ENCODE measurements around the gene SUSD4. TPM values are rescaled to one million over a fixed set of nuclear protein-coding genes. Genes with fewer than 3 reads are reported as not detected.

The SUSD4 gene
- total and polyA plus RNA-seq, 9 of the 15 experiments (the other 6 are each of a cell fraction or from before 2014, with no cell fraction given) = 0.06 to 1.7 (median 0.09) TPM; not detected in 4

GRCh38 chr1:223233410-223234169 is 130.4 kb downstream of the SUSD4 start:
- H3K9me3 ChIP-seq (replicated peaks; ENCODE audit: control insufficient read depth, insufficient read depth, low read depth, low read length) = 0 out of 2 replicates have a peak, but pooled peaks cover 3% of the 10 kb centered on the region
- H3K27ac ChIP-seq (ENCODE audit: extremely low read depth, low read depth, low read length) = peak overlapping the region; percentile 90
- in situ Hi-C loops (cut with MboI) (no loop called here), intact Hi-C loops (cut with micrococcal nuclease) (no loop called here)
- ChIA-PET POLR2A (no interaction called here), CTCF (ENCODE audit: low intra/inter-chr PET ratio) (no interaction called here)
- BruUV-seq (replicated peaks) = TSS peak; percentile 70
- FAIRE-seq = peak; percentile 98
- H3K27me3 ChIP-seq (ENCODE audit: control insufficient read depth in 2 of 2, insufficient read depth in 2 of 2, low read length in 2 of 2) = no peaks in the 10 kb centered on the region; a peak in 1 of 5 replicates
- H3K36me3 ChIP-seq (ENCODE audit: control insufficient read depth, insufficient read depth, low read length) = no peaks in the 10 kb centered on the region
- peaks cover 3 to 49% of the 10 kb centered on the region in 2 experiments; a peak in 4 of 5 replicates for H3K4me1 ChIP-seq (replicated peaks in 1 of 2; ENCODE audit: control insufficient read depth in 2 of 2, insufficient read depth in 2 of 2, low read length in 2 of 2)
- WGBS (ENCODE audit: insufficient coverage, low coverage, missing lambda C conversion rate) = 4% methylated on average over 11 of the region's 11 CpGs
- H3K9ac ChIP-seq (ENCODE audit: insufficient read depth in 1 of 2, low read depth in 2 of 2, low read length in 2 of 2) = peak overlapping the region; percentile 9 to 69; a peak in 3 of 4 replicates
- H3K9me1 ChIP-seq (ENCODE audit: control insufficient read depth, insufficient read depth, low read length) = no peaks in the 10 kb centered on the region
- H2AFZ ChIP-seq (ENCODE audit: low read depth, low read length) = peak overlapping the region; percentile 91
- H3K4me2 ChIP-seq (ENCODE audit: insufficient read depth, low read length) = peak overlapping the region; percentile 62
- H4K20me1 ChIP-seq (replicated peaks; ENCODE audit: control insufficient read depth, insufficient read depth, low read length) = no peaks in the 10 kb centered on the region
- no peak overlapping the region for H3K4me3 ChIP-seq
- no peaks in the 10 kb centered on the region for H3K79me2 ChIP-seq (ENCODE audit: control insufficient read depth, insufficient read depth, low read length)
- peak; percentile 80 to 95 (median 88) for DNase-seq (ENCODE audit: extremely low read depth in 1 of 4, low spot score in 3 of 4)
- peak; percentile 88 for ATAC-seq
- TF ChIP-seq TFE3 (CRISPR knock-in tag; IDR thresholded peaks at IDR 0.05) (no peak), ARID4B (CRISPR knock-in tag; IDR thresholded peaks at IDR 0.05) (no peak), ILF3 (IDR thresholded peaks at IDR 0.05; ENCODE audit: borderline replicate concordance) (no peak), BRD4 (IDR thresholded peaks at IDR 0.05) (no peak), ZNF277 (CRISPR knock-in tag; IDR thresholded peaks at IDR 0.05; ENCODE audit: borderline replicate concordance) (no peak), IRF1 (CRISPR knock-in tag; IDR thresholded peaks at IDR 0.05; ENCODE audit: borderline replicate concordance) (peak; percentile 80; the same call in 1 of the 2 replicates), ESRRB (CRISPR knock-in tag; IDR thresholded peaks at IDR 0.05; ENCODE audit: borderline replicate concordance) (no peak), CTCFL (IDR thresholded peaks at IDR 0.05; ENCODE audit: borderline replicate concordance, insufficient read depth, low read depth, low read length, poor library complexity, severe bottlenecking) (no peak), TRIM24 (IDR thresholded peaks at IDR 0.05) (peak; percentile 81 to 91), IFI16 (CRISPR knock-in tag; IDR thresholded peaks at IDR 0.05) (no peak)

Measured in K562 (cell line).